ENCODE data around the gene FBP1.
"Not testable (repeated sequence)": the region's sequence is repeated elsewhere in the genome, so short reads cannot be mapped to it uniquely, and the experiment has no call there.

The FBP1 gene

GRCh38 chr9:94612071-94612470, 27.2 kb downstream of the FBP1 start:
- DNase-seq: no peak

- DNase-seq: no peak
Measured at GRCh38 chr9:94611638-94612068, 27.7 kb downstream of the FBP1 start.

- no peak for DNase-seq
Measured at GRCh38 chr9:94610181-94610606, 29.1 kb downstream of the FBP1 start.

- DNase-seq: no peak
Measured at GRCh38 chr9:94607423-94607691, 32.0 kb downstream of the FBP1 start.

GRCh38 chr9:94606646-94607422, 32.5 kb downstream of the FBP1 start:
- no peak for DNase-seq

- DNase-seq: peak; percentile 75
Measured at GRCh38 chr9:94603259-94604160, 35.8 kb downstream of the FBP1 start.

- no peak for DNase-seq
Measured at GRCh38 chr9:94602666-94603065, 36.7 kb downstream of the FBP1 start.

GRCh38 chr9:94600715-94601114, 38.6 kb downstream of the FBP1 start:
- no peak for DNase-seq

- no peak for DNase-seq
Measured at GRCh38 chr9:94600258-94600657, 39.1 kb downstream of the FBP1 start.

- DNase-seq: no peak
Measured at GRCh38 chr9:94599102-94599501, 40.2 kb downstream of the FBP1 start.

GRCh38 chr9:94593459-94594345, 45.6 kb downstream of the FBP1 start, which contains the start of gene FBP2:
Gene FBP2, minus strand, starts transcription at chr9:94593824. Its CDS starts 98 bp downstream, at chr9:94593726.
- no peak for DNase-seq

- not testable (repeated sequence) for DNase-seq
Measured at GRCh38 chr9:94592683-94593082, 46.6 kb downstream of the FBP1 start.

- DNase-seq: no peak
Measured at GRCh38 chr9:94591876-94592275, 47.4 kb downstream of the FBP1 start.

GRCh38 chr9:94591046-94591545, 48.2 kb downstream of the FBP1 start:
- not testable (repeated sequence) for DNase-seq

GRCh38 chr9:94588681-94589080, 50.6 kb downstream of the FBP1 start:
- no peak for DNase-seq

- no peak for DNase-seq
Measured at GRCh38 chr9:94586814-94587213, 52.5 kb downstream of the FBP1 start.

GRCh38 chr9:94586316-94586715, 53.0 kb downstream of the FBP1 start:
- no peak for DNase-seq

- no peak for DNase-seq
Measured at GRCh38 chr9:94584555-94584954, 54.8 kb downstream of the FBP1 start.

- no peak for DNase-seq
Measured at GRCh38 chr9:94581728-94582127, 57.6 kb downstream of the FBP1 start.

- DNase-seq: no peak
Measured at GRCh38 chr9:94577571-94577970, 61.7 kb downstream of the FBP1 start.

- no peak for DNase-seq
Measured at GRCh38 chr9:94577036-94577435, 62.3 kb downstream of the FBP1 start.

- DNase-seq: no peak
Measured at GRCh38 chr9:94576131-94576530, 63.2 kb downstream of the FBP1 start.
